CD4-positive, alpha-beta memory T cell (primary cell): ENCODE data around the gene DNM2. TPM values are rescaled to one million over a fixed set of nuclear protein-coding genes. Genes with fewer than 3 reads are reported as not detected.
A peak's percentile ranks its signal among the peaks of the same experiment; 100 is the strongest.

Experiments used
- CTCF ChIA-PET: fragments of 350-600 bp; sonication (Branson Sonifier 250); formaldehyde crosslinking; loops from one replicate; lab custom pipeline; 2021; ENCODE audit warnings: inconsistent platforms; ENCODE audit not compliant: partially characterized antibody; lab: Charles Lee
- POLR2A ChIA-PET: fragments of 350-600 bp; sonication (Branson Sonifier 250); formaldehyde crosslinking; loops from one replicate; lab custom pipeline; 2021; ENCODE audit not compliant: partially characterized antibody; lab: Charles Lee
- DNase-seq, 5 donors: peaks; one replicate each; pipeline versions ENCODE4 v3.0.0 to v3.0.0-alpha.2; 2020 to 2022; ENCODE audit warnings: mixed read lengths in 1 of 5
- H3K27ac ChIP-seq: one replicate; pipeline ENCODE4 v1.7.0; 2013; ENCODE audit warnings: low read depth, low read length
- H3K27me3 ChIP-seq: 2 replicates; pipeline ENCODE4 v1.7.0; 2013; ENCODE audit warnings: mild to moderate bottlenecking, low read length, moderate library complexity; ENCODE audit not compliant: insufficient read depth
- H3K36me3 ChIP-seq: 2 replicates; pipeline ENCODE4 v1.7.0; 2013; ENCODE audit warnings: mild to moderate bottlenecking, low read length, moderate library complexity; ENCODE audit not compliant: insufficient read depth
- H3K4me1 ChIP-seq: 2 replicates; pipeline ENCODE4 v1.7.0; 2013; ENCODE audit warnings: mild to moderate bottlenecking, low read length, moderate library complexity; ENCODE audit not compliant: insufficient read depth
- H3K4me3 ChIP-seq, 2 donors: one replicate each; pipeline ENCODE4 v1.7.0; 2013; ENCODE audit warnings: low read length in 2 of 2, mild to moderate bottlenecking in 1 of 2
- H3K9me3 ChIP-seq, 2 donors: one replicate each; pipeline ENCODE4 v1.7.0; 2013; ENCODE audit warnings: low read length in 2 of 2, control low read depth in 1 of 2; ENCODE audit not compliant: control insufficient read depth in 1 of 2
- H3K27ac Mint-ChIP-seq, 7 donors: one replicate each; pipeline ENCODE4 v1.8.0; 2020 to 2021; ENCODE audit warnings: mixed read lengths in 7 of 7, mild to moderate bottlenecking in 6 of 7, inconsistent platforms in 3 of 7, moderate library complexity in 3 of 7
- H3K27me3 Mint-ChIP-seq, 2 donors: one replicate each; pipeline ENCODE4 v1.8.0; 2020 to 2021; ENCODE audit warnings: mixed read lengths in 2 of 2
- H3K36me3 Mint-ChIP-seq, 2 donors: one replicate each; pipeline ENCODE4 v1.8.0; 2020 to 2021; ENCODE audit warnings: mixed read lengths in 2 of 2, inconsistent platforms in 1 of 2, mild to moderate bottlenecking in 1 of 2
- H3K4me1 Mint-ChIP-seq, 4 donors: one replicate each; pipeline ENCODE4 v1.8.0; 2020 to 2021; ENCODE audit warnings: mixed read lengths in 4 of 4, mild to moderate bottlenecking in 1 of 4
- H3K4me3 Mint-ChIP-seq, 8 donors: one replicate each; pipeline ENCODE4 v1.8.0; 2020 to 2021; ENCODE audit warnings: mixed read lengths in 8 of 8, mild to moderate bottlenecking in 7 of 8, moderate library complexity in 6 of 8, inconsistent platforms in 3 of 8
- H3K9me3 Mint-ChIP-seq, 8 donors: one replicate each; pipeline ENCODE4 v1.8.0; 2020 to 2021; ENCODE audit warnings: mixed read lengths in 8 of 8, mild to moderate bottlenecking in 5 of 8, inconsistent platforms in 3 of 8, moderate library complexity in 1 of 8
- intact Hi-C: fragments of 100-400 bp; cut with micrococcal nuclease; formaldehyde crosslinking; loops from one replicate; pipeline ENCODE4 v1.15.1; 2023
- polyA plus RNA-seq, 2 donors: library from polyadenylated mRNA; unstranded; fragments of 300-500 nt; fragmentation: Illumina TruSeq; gene quantifications; one replicate each; pipeline ENCODE4 v1.2.3, GENCODE V29; 2021
- total RNA-seq, 2 experiments: library from RNA; stranded (reverse); gene quantifications; one replicate each; pipeline ENCODE4 v1.2.3, GENCODE V29; 2021

Gene DNM2
- total and polyA plus RNA-seq, 4 experiments from 2014 or later: 46.3 to 272 (median 174) TPM

DNA sequence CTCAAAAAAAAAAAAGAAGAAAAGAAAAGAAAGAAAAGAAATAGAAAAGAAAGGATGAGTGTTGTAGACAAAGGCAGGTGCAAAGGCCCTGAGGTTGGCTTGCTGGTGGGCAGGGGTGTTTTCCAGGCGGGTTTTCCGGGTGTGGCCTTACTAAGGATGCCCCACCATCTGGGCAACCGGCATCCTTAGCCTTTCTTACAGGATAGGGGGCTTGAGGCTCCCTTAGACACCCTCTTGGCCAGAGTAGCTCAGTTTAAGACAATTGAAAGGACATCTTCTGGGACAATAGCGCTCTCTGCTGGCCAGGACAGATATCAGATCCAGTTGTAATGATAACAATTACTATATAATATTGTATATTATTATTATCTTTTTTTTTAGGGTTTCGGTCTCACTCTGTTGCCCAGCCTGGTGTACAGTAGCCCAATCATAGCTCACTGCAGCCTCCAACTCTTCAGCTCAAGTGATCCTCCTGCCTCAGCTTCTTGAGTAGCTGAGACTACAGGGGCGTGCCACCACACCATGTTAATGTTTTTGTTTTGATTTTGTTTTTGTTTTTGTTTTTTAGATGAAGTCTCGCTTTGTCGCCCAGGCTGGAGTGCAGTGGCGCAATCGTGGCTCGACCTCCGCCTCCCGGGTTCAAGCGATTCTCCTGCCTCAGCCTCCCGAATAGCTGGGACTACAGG, 18.1 kb upstream of the DNM2 start:
- Mint-ChIP-seq H3K4me1 (peaks cover 14 to 35% (median 22%) of the 10 kb centered on the region in 4 donors), H3K36me3 (peaks cover 0 to 6% of the 10 kb centered on the region in 2 donors), H3K27me3 (peaks cover 3 to 14% of the 10 kb centered on the region in 2 donors), H3K9me3 (no peaks in the 10 kb centered on the region), H3K4me3 (peak overlapping the region in 2 of 8 donors; percentile 16 to 49), H3K27ac (peak overlapping the region in 1 of 7 donors; percentile 81)
- CTCF ChIA-PET: interaction anchor here (0.5 to 10.4 kb wide), 32 partner anchors 8 to 434 kb away, joined by 3 to 126 read pairs (median 4); partner anchors contain the start of gene DNM2
- no peaks in the 10 kb centered on the region for H3K27me3 ChIP-seq
- no peaks in the 10 kb centered on the region for H3K36me3 ChIP-seq
- POLR2A ChIA-PET: interaction anchor here (0.6 to 3.3 kb wide), 6 partner anchors 18 to 136 kb away, joined by 3 to 33 read pairs (median 10); partner anchors contain the start of genes DNM2 and TMED1
- peak; percentile 53 to 72 (median 66) for DNase-seq
- no peak overlapping the region for H3K27ac ChIP-seq
- intact Hi-C loops: loop anchor here (1.0 to 10.0 kb wide), 4 partner anchors 55 to 195 kb away; partner anchors contain the start of genes CDKN2D, KEAP1 and KRI1
- H3K4me1 ChIP-seq: peaks cover 22% of the 10 kb centered on the region
- H3K4me3 ChIP-seq: no peak overlapping the region
- H3K9me3 ChIP-seq: no peaks in the 10 kb centered on the region

DNA sequence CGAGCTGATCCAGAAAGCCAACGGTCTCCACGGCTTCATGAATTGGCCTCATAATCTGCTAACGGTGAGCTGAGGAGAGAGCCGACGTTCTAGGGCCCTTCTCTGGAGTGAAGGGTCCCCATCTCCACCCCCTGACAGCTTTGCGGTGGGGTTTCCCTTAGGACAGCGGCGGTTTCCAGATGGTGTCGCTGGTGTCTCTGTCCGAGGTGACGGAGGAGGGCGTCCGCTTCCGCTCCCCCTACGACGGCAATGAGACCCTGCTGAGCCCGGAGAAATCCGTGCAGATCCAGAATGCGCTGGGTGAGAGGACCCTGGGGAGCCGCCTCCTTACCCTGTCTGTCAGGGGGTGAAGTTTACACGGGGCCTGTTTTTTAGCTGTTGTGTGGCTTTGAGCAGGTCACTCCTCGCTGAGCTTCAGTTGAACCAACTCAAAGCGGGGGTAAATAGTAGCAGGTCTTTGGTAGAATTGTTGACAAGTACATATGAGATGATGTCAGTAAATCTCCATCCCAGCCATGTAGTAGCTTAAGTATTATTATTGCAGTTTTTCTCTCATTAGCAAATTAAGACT, 15.8 kb upstream of the DNM2 start:
- Histone ChIP-seq H3K27me3 (no peaks in the 10 kb centered on the region), H3K9me3 (no peaks in the 10 kb centered on the region), H3K36me3 (no peaks in the 10 kb centered on the region), H3K4me3 (peak overlapping the region; percentile 93 to 96), H3K4me1 (peaks cover 10% of the 10 kb centered on the region), H3K27ac (peak overlapping the region; percentile 55)
- Mint-ChIP-seq H3K4me1 (peaks cover 4 to 21% (median 10%) of the 10 kb centered on the region in 4 donors), H3K4me3 (peak overlapping the region; percentile 88 to 99 (median 94)), H3K27ac (peak overlapping the region; percentile 58 to 91 (median 84)), H3K27me3 (peaks cover 0 to 10% of the 10 kb centered on the region in 2 donors), H3K36me3 (peaks cover 0 to 2% of the 10 kb centered on the region in 2 donors), H3K9me3 (no peaks in the 10 kb centered on the region)
- DNase-seq: peak in 1 of 5 donors; percentile 20
- ChIA-PET POLR2A (interaction anchor here (0.6 to 3.3 kb wide), 20 partner anchors 15 to 293 kb away, joined by 3 to 33 read pairs (median 5); partner anchors contain the start of genes CDKN2D, DNM2 and TMED1), CTCF (interaction anchor here (0.5 to 10.4 kb wide), 24 partner anchors 9 to 739 kb away, joined by 3 to 126 read pairs (median 4); partner anchors contain the start of gene DNM2)
- intact Hi-C loops: loop anchor here (10.0 kb wide), 1 partner anchor 197 kb away; the partner anchor contains the start of gene KEAP1

DNA sequence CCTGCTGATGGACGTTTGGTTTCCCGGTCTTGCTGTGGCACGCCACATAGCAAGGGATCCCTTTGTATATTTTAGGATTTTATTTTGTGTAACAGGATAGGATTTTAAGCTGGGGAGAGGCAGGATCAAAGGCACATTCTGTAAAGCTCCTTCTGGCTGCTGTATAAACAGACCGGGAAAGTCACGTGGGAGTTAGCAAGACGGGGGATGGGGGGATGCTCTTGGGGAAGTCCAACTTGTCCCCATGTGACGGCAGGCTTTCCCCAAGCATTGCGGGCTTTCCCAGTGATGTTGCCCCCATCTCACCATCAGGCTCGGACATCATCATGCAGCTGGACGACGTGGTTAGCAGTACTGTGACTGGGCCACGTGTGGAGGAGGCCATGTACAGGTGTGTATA, 10.9 kb upstream of the DNM2 start:
- Histone ChIP-seq H3K36me3 (peaks cover 3% of the 10 kb centered on the region), H3K9me3 (no peaks in the 10 kb centered on the region), H3K27ac (no peak overlapping the region), H3K27me3 (no peaks in the 10 kb centered on the region), H3K4me1 (peaks cover 4% of the 10 kb centered on the region), H3K4me3 (no peak overlapping the region)
- H3K9me3 Mint-ChIP-seq: no peaks in the 10 kb centered on the region
- intact Hi-C loops: loop anchor here (10.0 kb wide), 1 partner anchor 202 kb away; the partner anchor contains the start of gene KEAP1
- peaks cover 0 to 4% of the 10 kb centered on the region in 2 donors for H3K36me3 Mint-ChIP-seq
- ChIA-PET CTCF (no interaction called here), POLR2A (no interaction called here)
- peaks cover 0 to 4% (median 2%) of the 10 kb centered on the region in 4 donors for H3K4me1 Mint-ChIP-seq
- H3K4me3 Mint-ChIP-seq: no peak overlapping the region
- DNase-seq: no peak
- H3K27ac Mint-ChIP-seq: no peak overlapping the region
- no peaks in the 10 kb centered on the region for H3K27me3 Mint-ChIP-seq

DNA sequence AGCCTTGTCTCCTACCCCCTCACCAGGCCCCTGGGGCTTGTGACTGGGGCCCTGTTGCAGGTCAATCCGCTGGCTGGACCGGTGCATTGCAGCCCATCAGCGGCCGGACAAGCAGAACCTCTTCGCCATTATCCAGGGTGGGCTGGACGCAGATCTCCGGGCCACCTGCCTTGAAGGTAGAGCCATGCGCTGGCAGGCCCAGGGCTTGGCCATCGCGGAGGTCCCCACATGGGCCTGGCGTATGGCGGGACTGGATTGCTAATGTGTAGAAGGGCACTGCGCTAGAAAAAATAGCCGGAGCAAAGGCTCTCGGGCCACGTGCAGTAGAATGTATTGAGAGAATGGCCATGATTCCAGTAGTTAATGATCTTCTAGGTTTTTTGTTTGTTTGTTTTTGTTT, 10.4 kb upstream of the DNM2 start:
- CTCF ChIA-PET: no interaction called here

DNA sequence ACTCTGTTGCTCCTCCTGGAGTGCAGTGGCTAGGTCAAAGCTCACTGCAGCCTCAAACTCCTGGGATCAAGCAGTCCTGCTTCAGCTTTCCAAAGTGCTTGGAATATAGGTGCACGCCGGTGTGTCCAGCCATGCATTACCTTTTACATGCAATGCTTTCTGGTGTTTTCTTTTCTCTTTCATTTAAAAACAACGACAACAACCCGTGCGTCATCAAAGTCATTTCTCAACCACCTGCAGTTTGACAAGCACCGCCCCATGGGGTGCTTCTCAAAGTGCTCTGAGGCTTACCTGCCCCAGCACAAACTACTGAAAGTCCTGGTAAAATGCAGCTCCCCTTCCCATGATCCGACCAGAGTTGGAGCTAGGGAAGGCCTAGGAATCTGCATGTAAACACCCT, 9.6 kb upstream of the DNM2 start:
- CTCF ChIA-PET: interaction anchor here (1.0 to 1.5 kb wide), 2 partner anchors 9 kb away, joined by 4 to 6 read pairs; no protein-coding TSS in a partner anchor
- Histone ChIP-seq H3K4me3 (no peak overlapping the region), H3K27ac (no peak overlapping the region), H3K27me3 (no peaks in the 10 kb centered on the region), H3K36me3 (peaks cover 5% of the 10 kb centered on the region), H3K4me1 (no peaks in the 10 kb centered on the region), H3K9me3 (no peaks in the 10 kb centered on the region)
- Mint-ChIP-seq H3K9me3 (no peaks in the 10 kb centered on the region), H3K27ac (no peak overlapping the region), H3K4me1 (no peaks in the 10 kb centered on the region), H3K4me3 (no peak overlapping the region), H3K36me3 (peaks cover 0 to 4% of the 10 kb centered on the region in 2 donors), H3K27me3 (no peaks in the 10 kb centered on the region)
- POLR2A ChIA-PET: interaction anchor here (1.7 kb wide), 1 partner anchor 9 kb away, joined by 5 read pairs; the partner anchor contains the start of gene DNM2
- DNase-seq: no peak
- intact Hi-C loops: loop anchor here (10.0 kb wide), 1 partner anchor 203 kb away; the partner anchor contains the start of gene KEAP1

More for the DNA sequence above, 10.4 kb upstream of the DNM2 start:
- Histone ChIP-seq H3K4me3 (no peak overlapping the region), H3K36me3 (peaks cover 5% of the 10 kb centered on the region), H3K27me3 (no peaks in the 10 kb centered on the region), H3K27ac (no peak overlapping the region), H3K9me3 (no peaks in the 10 kb centered on the region), H3K4me1 (no peaks in the 10 kb centered on the region)
- H3K27ac Mint-ChIP-seq: peak overlapping the region in 1 of 7 donors; percentile 18
- H3K4me1 Mint-ChIP-seq: no peaks in the 10 kb centered on the region
- no peak for DNase-seq
- H3K9me3 Mint-ChIP-seq: no peaks in the 10 kb centered on the region
- H3K4me3 Mint-ChIP-seq: no peak overlapping the region
- peaks cover 0 to 4% of the 10 kb centered on the region in 2 donors for H3K36me3 Mint-ChIP-seq
- no peaks in the 10 kb centered on the region for H3K27me3 Mint-ChIP-seq
- POLR2A ChIA-PET: no interaction called here
- intact Hi-C loops: loop anchor here (10.0 kb wide), 1 partner anchor 203 kb away; the partner anchor contains the start of gene KEAP1

DNA sequence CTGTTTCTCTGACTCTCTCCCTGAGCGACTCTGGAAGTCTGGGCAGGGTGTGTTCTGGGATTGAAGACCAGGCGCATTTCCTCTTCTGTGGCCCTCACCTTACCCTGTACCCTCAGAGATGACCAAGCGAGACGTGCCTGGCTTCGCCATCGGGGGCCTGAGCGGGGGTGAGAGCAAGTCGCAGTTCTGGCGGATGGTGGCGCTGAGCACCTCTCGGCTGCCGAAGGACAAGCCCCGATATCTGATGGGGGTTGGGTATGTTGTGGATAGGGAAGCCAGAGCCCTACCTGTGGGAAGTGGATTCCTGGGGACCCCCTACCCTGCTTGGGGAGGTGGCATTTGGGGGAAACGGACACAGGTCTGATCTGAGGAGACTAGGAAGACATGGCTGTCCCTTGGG, 5.8 kb upstream of the DNM2 start:
- intact Hi-C loops: no loop called here

More for the DNA sequence above, 5.8 kb upstream of the DNM2 start:
- Histone ChIP-seq H3K27me3 (no peaks in the 10 kb centered on the region), H3K36me3 (peaks cover 5% of the 10 kb centered on the region), H3K4me3 (no peak overlapping the region), H3K9me3 (no peaks in the 10 kb centered on the region), H3K27ac (no peak overlapping the region), H3K4me1 (peaks cover 4% of the 10 kb centered on the region)
- POLR2A ChIA-PET: no interaction called here
- no peaks in the 10 kb centered on the region for H3K27me3 Mint-ChIP-seq
- no peak for DNase-seq
- H3K9me3 Mint-ChIP-seq: peaks cover 0 to 2% (median 0%) of the 10 kb centered on the region in 8 donors
- CTCF ChIA-PET: no interaction called here
- no peak overlapping the region for H3K4me3 Mint-ChIP-seq
- peaks cover 0 to 4% of the 10 kb centered on the region in 2 donors for H3K36me3 Mint-ChIP-seq
- peaks cover under 1 to 9% (median 4%) of the 10 kb centered on the region in 4 donors for H3K4me1 Mint-ChIP-seq
- H3K27ac Mint-ChIP-seq: peak overlapping the region in 2 of 7 donors; percentile 32 to 42
